ENCODE data around the gene KRT32. TPM values are rescaled to one million over a fixed set of nuclear protein-coding genes. Genes with fewer than 3 reads are reported as not detected.

The KRT32 gene
- total RNA-seq: not detected

- no peaks in the 10 kb centered on the region for H3K9me3 Mint-ChIP-seq
- H3K27me3 Mint-ChIP-seq: peaks cover 0 to 3% of the 10 kb centered on the region in 2 donors
- ATAC-seq: no peak
- H3K36me3 Mint-ChIP-seq: no peaks in the 10 kb centered on the region
- no peak for DNase-seq (ENCODE audit: low spot score)
- no peak within 1 kb of the TSS for H3K27ac Mint-ChIP-seq
- H3K4me3 Mint-ChIP-seq: no peak within 1 kb of the TSS
- H3K4me1 Mint-ChIP-seq (ENCODE audit: low read depth in 2 of 2): no peaks in the 10 kb centered on the region
Measured at GRCh38 chr17:41466988-41467387, at the start of gene KRT32. KRT32 (minus strand) TSS chr17:41467386; CDS start chr17:41467325, 61 bp downstream.

GRCh38 chr17:41516830-41517283 lies 49.7 kb upstream of the KRT32 start:
- ATAC-seq (no peak), DNase-seq (ENCODE audit: low spot score) (no peak)
- peaks cover 0 to 2% of the 10 kb centered on the region in 2 donors for H3K27me3 Mint-ChIP-seq
- no peak overlapping the region for H3K27ac Mint-ChIP-seq
- no peaks in the 10 kb centered on the region for H3K4me1 Mint-ChIP-seq (ENCODE audit: low read depth in 2 of 2)
- no peak overlapping the region for H3K4me3 Mint-ChIP-seq
- no peaks in the 10 kb centered on the region for H3K36me3 Mint-ChIP-seq
- H3K9me3 Mint-ChIP-seq: no peaks in the 10 kb centered on the region

- Mint-ChIP-seq H3K4me1 (ENCODE audit: low read depth in 2 of 2) (no peaks in the 10 kb centered on the region), H3K27ac (no peak overlapping the region), H3K27me3 (peaks cover 0 to 2% of the 10 kb centered on the region in 2 donors), H3K9me3 (no peaks in the 10 kb centered on the region), H3K36me3 (no peaks in the 10 kb centered on the region), H3K4me3 (no peak overlapping the region)
- no peak for DNase-seq (ENCODE audit: low spot score)
- ATAC-seq: no peak
Measured at GRCh38 chr17:41516147-41516829, 49.1 kb upstream of the KRT32 start.

- Mint-ChIP-seq H3K36me3 (no peaks in the 10 kb centered on the region), H3K27me3 (peaks cover 0 to 2% of the 10 kb centered on the region in 2 donors), H3K4me1 (ENCODE audit: low read depth in 2 of 2) (no peaks in the 10 kb centered on the region), H3K4me3 (no peak overlapping the region), H3K27ac (no peak overlapping the region), H3K9me3 (no peaks in the 10 kb centered on the region)
- ATAC-seq: no peak
- DNase-seq (ENCODE audit: low spot score): no peak
Measured at GRCh38 chr17:41513168-41513547, 46.0 kb upstream of the KRT32 start.

GRCh38 chr17:41512546-41513167 lies 45.5 kb upstream of the KRT32 start:
- H3K4me1 Mint-ChIP-seq (ENCODE audit: low read depth in 2 of 2): no peaks in the 10 kb centered on the region
- H3K4me3 Mint-ChIP-seq: no peak overlapping the region
- H3K9me3 Mint-ChIP-seq: no peaks in the 10 kb centered on the region
- DNase-seq (ENCODE audit: low spot score): no peak
- no peak for ATAC-seq
- H3K27me3 Mint-ChIP-seq: peaks cover 0 to 2% of the 10 kb centered on the region in 2 donors
- H3K36me3 Mint-ChIP-seq: no peaks in the 10 kb centered on the region
- H3K27ac Mint-ChIP-seq: no peak overlapping the region

- H3K27ac Mint-ChIP-seq: no peak overlapping the region
- ATAC-seq (no peak), DNase-seq (ENCODE audit: low spot score) (no peak)
- H3K9me3 Mint-ChIP-seq: no peaks in the 10 kb centered on the region
- H3K4me1 Mint-ChIP-seq (ENCODE audit: low read depth in 2 of 2): no peaks in the 10 kb centered on the region
- no peak overlapping the region for H3K4me3 Mint-ChIP-seq
- H3K36me3 Mint-ChIP-seq: no peaks in the 10 kb centered on the region
- peaks cover 0 to 2% of the 10 kb centered on the region in 2 donors for H3K27me3 Mint-ChIP-seq
Measured at GRCh38 chr17:41511716-41512115, 44.5 kb upstream of the KRT32 start.

GRCh38 chr17:41511116-41511515 lies 43.9 kb upstream of the KRT32 start:
- ATAC-seq: no peak

GRCh38 chr17:41510251-41511065 lies 43.3 kb upstream of the KRT32 start:
- Mint-ChIP-seq H3K27me3 (no peaks in the 10 kb centered on the region), H3K36me3 (no peaks in the 10 kb centered on the region), H3K9me3 (no peaks in the 10 kb centered on the region), H3K4me3 (no peak overlapping the region), H3K4me1 (ENCODE audit: low read depth in 2 of 2) (no peaks in the 10 kb centered on the region), H3K27ac (no peak overlapping the region)
- no peak for DNase-seq (ENCODE audit: low spot score)
- no peak for ATAC-seq

More at GRCh38 chr17:41511116-41511515, 43.9 kb upstream of the KRT32 start:
- DNase-seq (ENCODE audit: low spot score): no peak
- Mint-ChIP-seq H3K4me1 (ENCODE audit: low read depth in 2 of 2) (no peaks in the 10 kb centered on the region), H3K27ac (no peak overlapping the region), H3K36me3 (no peaks in the 10 kb centered on the region), H3K9me3 (no peaks in the 10 kb centered on the region), H3K4me3 (no peak overlapping the region), H3K27me3 (peaks cover 0 to 1% of the 10 kb centered on the region in 2 donors)

- no peak for DNase-seq (ENCODE audit: low spot score)
Measured at GRCh38 chr17:41507315-41507880, 40.2 kb upstream of the KRT32 start.

GRCh38 chr17:41505809-41506767 lies 38.9 kb upstream of the KRT32 start:
- H3K4me1 Mint-ChIP-seq (ENCODE audit: low read depth in 2 of 2): no peaks in the 10 kb centered on the region
- no peaks in the 10 kb centered on the region for H3K36me3 Mint-ChIP-seq
- no peaks in the 10 kb centered on the region for H3K27me3 Mint-ChIP-seq
- DNase-seq (ENCODE audit: low spot score) (no peak), ATAC-seq (no peak)
- H3K4me3 Mint-ChIP-seq: no peak overlapping the region
- H3K27ac Mint-ChIP-seq: no peak overlapping the region
- H3K9me3 Mint-ChIP-seq: no peaks in the 10 kb centered on the region

More at GRCh38 chr17:41507315-41507880, 40.2 kb upstream of the KRT32 start:
- no peaks in the 10 kb centered on the region for H3K27me3 Mint-ChIP-seq
- no peak for ATAC-seq
- H3K27ac Mint-ChIP-seq: no peak overlapping the region
- no peaks in the 10 kb centered on the region for H3K9me3 Mint-ChIP-seq
- no peaks in the 10 kb centered on the region for H3K4me1 Mint-ChIP-seq (ENCODE audit: low read depth in 2 of 2)
- H3K4me3 Mint-ChIP-seq: no peak overlapping the region
- H3K36me3 Mint-ChIP-seq: no peaks in the 10 kb centered on the region

GRCh38 chr17:41505007-41505808 lies 38.0 kb upstream of the KRT32 start, which contains the start of gene KRT13:
KRT13 (minus strand) TSS chr17:41505612; CDS start chr17:41505550, 62 bp downstream.
- H3K36me3 Mint-ChIP-seq: no peaks in the 10 kb centered on the region
- no peaks in the 10 kb centered on the region for H3K4me1 Mint-ChIP-seq (ENCODE audit: low read depth in 2 of 2)
- no peaks in the 10 kb centered on the region for H3K9me3 Mint-ChIP-seq
- ATAC-seq (no peak), DNase-seq (ENCODE audit: low spot score) (no peak)
- H3K27ac Mint-ChIP-seq: no peak within 1 kb of the TSS
- peaks cover 0 to 3% of the 10 kb centered on the region in 2 donors for H3K27me3 Mint-ChIP-seq
- H3K4me3 Mint-ChIP-seq: no peak within 1 kb of the TSS

GRCh38 chr17:41504246-41504977 lies 37.2 kb upstream of the KRT32 start:
- Mint-ChIP-seq H3K27ac (no peak overlapping the region), H3K4me3 (no peak overlapping the region), H3K36me3 (no peaks in the 10 kb centered on the region), H3K27me3 (peaks cover 4 to 9% of the 10 kb centered on the region in 2 donors), H3K4me1 (ENCODE audit: low read depth in 2 of 2) (no peaks in the 10 kb centered on the region), H3K9me3 (no peaks in the 10 kb centered on the region)
- ATAC-seq: no peak
- DNase-seq (ENCODE audit: low spot score): no peak

All from natural killer cell treated with Interleukin-12 subunit alpha and Interleukin-12 subunit beta and Interleukin-15 and Interleukin-18, amount 100 ng/mL, for 72 hours (primary cell).